GM10248 (cell line): ENCODE results near the gene CDH12.
"Not testable (repeated sequence)": the region's sequence is repeated elsewhere in the genome, so short reads cannot be mapped to it uniquely, and the experiment has no call there.

Experiments used
- CTCF ChIA-PET: fragments of 300-600 bp; sonication (Branson Sonifier 250); formaldehyde crosslinking; extraction: SDS; loops from one replicate; lab custom pipeline; 2021; ENCODE audit warnings: antibody characterized with exemption; lab: Yijun Ruan, JAX
- POLR2A ChIA-PET: fragments of 350-650 bp; sonication (Branson Sonifier 250); formaldehyde crosslinking; extraction: SDS; loops from one replicate; lab custom pipeline; 2020; ENCODE audit warnings: antibody characterized with exemption; lab: Yijun Ruan, JAX
- DNase-seq: peaks from one replicate; pipeline ENCODE4 v3.0.0; 2012; ENCODE audit errors: extremely low spot score
- TF ChIP-seq, protein P1 (sequence below): IDR thresholded peaks from 2 replicates; pipeline ENCODE4 v1.5.1; 2012; ENCODE audit warnings: mild to moderate bottlenecking, low read depth; ENCODE audit errors: extremely low read depth, missing control alignments, control extremely low read depth

Gene CDH12

DNA sequence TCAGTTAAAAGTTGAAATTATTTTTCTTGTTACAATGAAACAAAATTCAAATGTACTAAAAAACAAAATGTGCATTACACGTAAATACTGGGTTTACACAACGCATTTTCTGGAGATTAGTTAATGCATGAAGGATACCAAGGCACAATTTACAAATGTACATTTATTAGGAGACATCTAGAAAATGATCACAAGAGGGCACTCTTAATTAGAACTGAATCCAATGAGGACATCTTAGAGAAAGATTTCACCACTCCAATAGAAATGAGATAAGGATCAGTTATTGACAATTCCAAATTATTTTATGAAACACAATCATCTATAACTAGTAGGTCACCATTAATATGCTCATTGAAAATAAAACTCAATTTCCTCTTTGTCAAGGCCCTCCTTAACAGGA lies 36.6 kb upstream of the CDH12 start:
- POLR2A ChIA-PET = no interaction called here
- CTCF ChIA-PET = no interaction called here
- TF ChIP-seq, protein P1, sequence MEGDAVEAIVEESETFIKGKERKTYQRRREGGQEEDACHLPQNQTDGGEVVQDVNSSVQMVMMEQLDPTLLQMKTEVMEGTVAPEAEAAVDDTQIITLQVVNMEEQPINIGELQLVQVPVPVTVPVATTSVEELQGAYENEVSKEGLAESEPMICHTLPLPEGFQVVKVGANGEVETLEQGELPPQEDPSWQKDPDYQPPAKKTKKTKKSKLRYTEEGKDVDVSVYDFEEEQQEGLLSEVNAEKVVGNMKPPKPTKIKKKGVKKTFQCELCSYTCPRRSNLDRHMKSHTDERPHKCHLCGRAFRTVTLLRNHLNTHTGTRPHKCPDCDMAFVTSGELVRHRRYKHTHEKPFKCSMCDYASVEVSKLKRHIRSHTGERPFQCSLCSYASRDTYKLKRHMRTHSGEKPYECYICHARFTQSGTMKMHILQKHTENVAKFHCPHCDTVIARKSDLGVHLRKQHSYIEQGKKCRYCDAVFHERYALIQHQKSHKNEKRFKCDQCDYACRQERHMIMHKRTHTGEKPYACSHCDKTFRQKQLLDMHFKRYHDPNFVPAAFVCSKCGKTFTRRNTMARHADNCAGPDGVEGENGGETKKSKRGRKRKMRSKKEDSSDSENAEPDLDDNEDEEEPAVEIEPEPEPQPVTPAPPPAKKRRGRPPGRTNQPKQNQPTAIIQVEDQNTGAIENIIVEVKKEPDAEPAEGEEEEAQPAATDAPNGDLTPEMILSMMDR = peak; percentile 27
- no peak for DNase-seq

DNA sequence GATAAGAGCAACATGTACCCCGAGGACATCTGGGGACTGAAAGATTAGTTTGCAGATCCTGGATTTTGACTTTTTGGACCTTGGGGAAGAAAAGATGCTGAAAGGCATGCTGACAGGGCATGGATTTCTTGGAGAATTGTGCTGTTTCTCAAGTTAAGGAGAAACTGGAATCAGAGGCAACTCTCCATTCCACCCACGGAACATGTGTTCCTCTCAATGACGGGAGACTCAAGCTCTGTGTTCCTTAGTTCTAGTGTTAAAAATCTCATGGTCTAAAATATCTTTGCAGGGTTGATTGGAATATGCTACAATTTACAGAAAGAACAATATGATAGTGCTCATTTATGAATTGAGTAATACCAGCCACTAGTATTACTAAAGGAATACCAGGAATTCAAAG lies 34.4 kb upstream of the CDH12 start:
- no peak for DNase-seq
- TF ChIP-seq, protein P1 = no peak
- POLR2A ChIA-PET = no interaction called here
- CTCF ChIA-PET = no interaction called here

DNA sequence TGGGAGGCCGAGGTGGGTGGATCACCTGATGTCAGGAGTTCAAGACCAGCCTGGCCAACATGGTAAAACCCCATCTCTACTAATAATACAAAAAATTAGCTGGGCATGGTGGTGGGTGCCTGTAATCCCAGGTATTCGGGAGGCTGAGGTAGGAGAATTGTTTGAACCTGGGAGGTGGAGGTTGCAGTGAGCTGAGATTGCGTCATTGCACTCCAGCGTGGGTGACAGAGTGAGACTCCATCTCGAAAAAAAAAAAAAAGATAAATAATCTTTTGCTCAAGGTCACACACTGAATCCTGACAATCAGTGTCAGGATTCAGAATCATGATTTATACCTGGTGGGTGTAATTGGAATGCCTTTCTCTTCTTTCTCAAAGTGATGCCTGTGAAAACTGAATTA lies 5.8 kb upstream of the CDH12 start:
- DNase-seq, POLR2A ChIA-PET, CTCF ChIA-PET: not testable (repeated sequence)

DNA sequence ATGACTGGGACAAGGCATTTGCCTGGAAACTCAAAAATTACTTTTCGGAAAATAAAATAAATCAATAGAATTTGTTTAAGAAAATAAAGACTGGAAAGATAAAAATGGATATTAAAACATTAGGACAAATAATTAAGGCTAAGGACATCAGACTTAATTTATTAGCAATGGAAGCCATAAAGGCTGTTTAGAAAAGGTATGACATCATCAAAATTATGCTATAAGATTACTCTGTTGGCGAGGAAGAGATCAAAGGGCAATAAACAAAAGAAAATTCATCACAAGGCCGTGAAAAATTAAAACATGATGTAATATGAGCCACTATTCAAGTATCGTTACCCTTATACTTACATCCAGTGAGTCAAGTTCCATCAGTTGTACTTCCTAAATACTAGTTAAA lies 2.7 kb upstream of the CDH12 start:
- ChIA-PET CTCF (no interaction called here), POLR2A (no interaction called here)
- TF ChIP-seq, protein P1 = no peak
- DNase-seq = no peak

DNA sequence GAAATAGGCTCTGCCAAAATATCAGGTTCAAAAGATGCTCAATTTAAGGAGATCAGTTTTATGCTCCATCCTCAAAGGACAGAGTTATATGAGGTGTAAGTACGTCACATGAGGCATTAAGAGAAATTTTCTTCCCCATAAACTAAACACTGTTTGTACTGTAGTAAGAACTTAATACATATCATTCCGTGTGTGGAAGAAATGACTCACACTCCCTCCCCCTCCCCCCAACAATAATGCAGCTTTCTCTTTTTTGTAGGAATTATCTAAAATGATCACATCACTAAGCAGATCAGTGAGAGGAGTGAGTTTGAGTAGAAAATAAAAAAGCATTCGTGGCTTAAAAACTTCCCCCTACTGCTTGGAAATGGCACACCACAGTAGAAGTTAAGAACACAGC lies 2.2 kb downstream of the CDH12 start:
- no peak for DNase-seq
- TF ChIP-seq, protein P1 = no peak
- ChIA-PET CTCF (no interaction called here), POLR2A (no interaction called here)

DNA sequence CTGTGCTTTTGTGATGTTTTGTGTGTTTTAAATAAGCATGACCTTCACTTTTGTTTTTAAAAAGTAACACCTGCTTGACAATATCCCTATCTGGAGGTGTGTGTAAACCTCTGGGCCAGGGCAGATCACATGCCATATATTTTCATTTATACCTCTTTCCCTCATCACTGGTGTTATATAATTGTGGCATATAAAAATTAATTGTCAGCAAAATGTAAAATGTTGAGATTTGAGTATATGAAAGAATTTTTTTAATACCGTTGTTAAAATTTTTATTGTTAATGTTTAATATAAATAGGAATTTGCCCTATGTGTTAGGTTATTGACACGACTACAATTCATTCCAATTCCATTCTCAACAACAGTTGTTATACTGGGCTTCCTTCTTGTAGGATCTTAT lies 6.5 kb downstream of the CDH12 start:
- CTCF ChIA-PET = no interaction called here
- TF ChIP-seq, protein P1 = no peak
- POLR2A ChIA-PET = no interaction called here
- DNase-seq = no peak

DNA sequence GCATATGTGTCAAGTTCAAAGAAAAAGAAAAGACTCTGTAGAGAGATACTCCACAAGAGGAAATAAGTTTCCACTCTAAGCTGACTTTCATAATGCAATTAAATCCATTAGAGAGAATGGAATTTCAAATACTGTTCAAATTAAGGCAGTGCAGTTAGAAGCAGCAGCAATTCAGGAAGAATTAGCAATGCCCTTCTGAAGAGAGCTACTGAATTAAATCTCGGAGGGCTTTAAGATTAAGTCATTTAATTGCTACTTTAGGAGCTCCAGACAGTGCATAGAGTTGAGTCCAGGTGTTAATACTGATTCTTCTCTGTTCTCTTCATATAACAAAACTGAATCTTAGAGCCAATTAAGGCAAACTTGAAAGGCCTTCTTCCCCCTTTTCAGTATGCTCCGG lies 8.5 kb downstream of the CDH12 start:
- POLR2A ChIA-PET = no interaction called here
- TF ChIP-seq, protein P1 = no peak
- no peak for DNase-seq
- CTCF ChIA-PET = interaction anchor here (1.2 to 1.6 kb wide), 2 partner anchors 9 to 10 kb away, joined by 3 to 7 read pairs; partner anchors contain the start of gene CDH12
